Neural progenitor cell (in vitro differentiated cells): Measurements from ENCODE around the gene PPFIA3.

Source experiments
- EZH2 ChIP-seq: fragments of 200-600 bp; sonication (generic); IDR thresholded peaks from 2 replicates; pipeline ENCODE4 v1.6.1; 2017; ENCODE audit warnings: antibody characterized with exemption, mild to moderate bottlenecking, moderate library complexity
- EZH2phosphoT487 ChIP-seq: fragments of 200-600 bp; sonication (generic); IDR thresholded peaks from 2 replicates; pipeline ENCODE4 v1.6.1; 2017; ENCODE audit warnings: antibody characterized with exemption
- TF ChIP-seq, protein P1 (sequence below): fragments of 200-600 bp; sonication (generic); IDR thresholded peaks from 2 replicates; pipeline ENCODE4 v1.5.1; 2017; ENCODE audit warnings: antibody characterized with exemption, mild to moderate bottlenecking

DNA sequence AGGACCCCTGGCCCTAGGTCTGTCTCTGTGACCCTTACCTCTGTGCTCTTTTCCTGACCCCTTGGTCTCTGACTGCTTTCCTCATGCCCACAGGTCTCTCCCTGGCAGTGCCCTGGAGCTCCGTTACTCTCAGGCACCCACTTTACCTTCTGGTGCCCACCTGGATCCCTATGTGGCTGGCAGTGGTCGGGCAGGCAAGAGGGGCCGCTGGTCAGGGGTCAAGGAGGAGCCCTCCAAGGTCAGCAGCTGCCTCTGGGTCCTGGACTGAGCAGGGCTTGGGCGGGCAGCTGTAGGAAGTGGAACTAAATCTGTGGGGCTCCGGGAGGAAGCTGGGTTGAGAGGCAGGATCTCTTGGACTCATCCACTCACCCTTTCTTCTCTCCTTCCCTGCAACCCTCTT, 16.3 kb downstream of the PPFIA3 start:
- TF ChIP-seq, protein P1, sequence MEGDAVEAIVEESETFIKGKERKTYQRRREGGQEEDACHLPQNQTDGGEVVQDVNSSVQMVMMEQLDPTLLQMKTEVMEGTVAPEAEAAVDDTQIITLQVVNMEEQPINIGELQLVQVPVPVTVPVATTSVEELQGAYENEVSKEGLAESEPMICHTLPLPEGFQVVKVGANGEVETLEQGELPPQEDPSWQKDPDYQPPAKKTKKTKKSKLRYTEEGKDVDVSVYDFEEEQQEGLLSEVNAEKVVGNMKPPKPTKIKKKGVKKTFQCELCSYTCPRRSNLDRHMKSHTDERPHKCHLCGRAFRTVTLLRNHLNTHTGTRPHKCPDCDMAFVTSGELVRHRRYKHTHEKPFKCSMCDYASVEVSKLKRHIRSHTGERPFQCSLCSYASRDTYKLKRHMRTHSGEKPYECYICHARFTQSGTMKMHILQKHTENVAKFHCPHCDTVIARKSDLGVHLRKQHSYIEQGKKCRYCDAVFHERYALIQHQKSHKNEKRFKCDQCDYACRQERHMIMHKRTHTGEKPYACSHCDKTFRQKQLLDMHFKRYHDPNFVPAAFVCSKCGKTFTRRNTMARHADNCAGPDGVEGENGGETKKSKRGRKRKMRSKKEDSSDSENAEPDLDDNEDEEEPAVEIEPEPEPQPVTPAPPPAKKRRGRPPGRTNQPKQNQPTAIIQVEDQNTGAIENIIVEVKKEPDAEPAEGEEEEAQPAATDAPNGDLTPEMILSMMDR = no peak
- TF ChIP-seq EZH2phosphoT487 (no peak), EZH2 (no peak)
